ENCODE measurements around the gene QTRT2.

DNA sequence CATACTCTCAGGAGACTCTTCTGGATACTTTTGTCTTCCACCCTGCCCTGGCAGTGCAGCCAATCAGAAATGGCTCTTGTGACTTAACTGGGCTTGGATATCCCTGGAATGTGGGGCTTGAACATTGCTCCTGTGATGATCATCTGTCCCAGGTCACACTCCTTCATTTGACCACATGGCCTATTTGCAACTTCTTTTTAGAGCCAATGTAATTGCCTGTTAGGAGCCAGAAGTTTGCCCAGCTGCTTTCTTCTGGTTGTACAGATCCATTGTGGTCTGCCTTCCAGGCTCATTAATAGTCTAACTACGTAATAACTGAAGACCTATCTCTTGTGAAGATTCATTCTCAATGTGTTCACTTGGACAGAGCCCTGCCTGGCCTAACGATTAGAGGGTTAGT lies 29.8 kb downstream of the QTRT2 start:
- TF ChIP-seq POLR2A (IDR thresholded peaks at IDR 0.05) = no peak
- TF ChIP-seq, protein P1, sequence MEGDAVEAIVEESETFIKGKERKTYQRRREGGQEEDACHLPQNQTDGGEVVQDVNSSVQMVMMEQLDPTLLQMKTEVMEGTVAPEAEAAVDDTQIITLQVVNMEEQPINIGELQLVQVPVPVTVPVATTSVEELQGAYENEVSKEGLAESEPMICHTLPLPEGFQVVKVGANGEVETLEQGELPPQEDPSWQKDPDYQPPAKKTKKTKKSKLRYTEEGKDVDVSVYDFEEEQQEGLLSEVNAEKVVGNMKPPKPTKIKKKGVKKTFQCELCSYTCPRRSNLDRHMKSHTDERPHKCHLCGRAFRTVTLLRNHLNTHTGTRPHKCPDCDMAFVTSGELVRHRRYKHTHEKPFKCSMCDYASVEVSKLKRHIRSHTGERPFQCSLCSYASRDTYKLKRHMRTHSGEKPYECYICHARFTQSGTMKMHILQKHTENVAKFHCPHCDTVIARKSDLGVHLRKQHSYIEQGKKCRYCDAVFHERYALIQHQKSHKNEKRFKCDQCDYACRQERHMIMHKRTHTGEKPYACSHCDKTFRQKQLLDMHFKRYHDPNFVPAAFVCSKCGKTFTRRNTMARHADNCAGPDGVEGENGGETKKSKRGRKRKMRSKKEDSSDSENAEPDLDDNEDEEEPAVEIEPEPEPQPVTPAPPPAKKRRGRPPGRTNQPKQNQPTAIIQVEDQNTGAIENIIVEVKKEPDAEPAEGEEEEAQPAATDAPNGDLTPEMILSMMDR (IDR thresholded peaks at IDR 0.05) = no peak
